ENCODE data around the gene CHN1.

The CHN1 gene, protein sequence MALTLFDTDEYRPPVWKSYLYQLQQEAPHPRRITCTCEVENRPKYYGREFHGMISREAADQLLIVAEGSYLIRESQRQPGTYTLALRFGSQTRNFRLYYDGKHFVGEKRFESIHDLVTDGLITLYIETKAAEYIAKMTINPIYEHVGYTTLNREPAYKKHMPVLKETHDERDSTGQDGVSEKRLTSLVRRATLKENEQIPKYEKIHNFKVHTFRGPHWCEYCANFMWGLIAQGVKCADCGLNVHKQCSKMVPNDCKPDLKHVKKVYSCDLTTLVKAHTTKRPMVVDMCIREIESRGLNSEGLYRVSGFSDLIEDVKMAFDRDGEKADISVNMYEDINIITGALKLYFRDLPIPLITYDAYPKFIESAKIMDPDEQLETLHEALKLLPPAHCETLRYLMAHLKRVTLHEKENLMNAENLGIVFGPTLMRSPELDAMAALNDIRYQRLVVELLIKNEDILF

DNA sequence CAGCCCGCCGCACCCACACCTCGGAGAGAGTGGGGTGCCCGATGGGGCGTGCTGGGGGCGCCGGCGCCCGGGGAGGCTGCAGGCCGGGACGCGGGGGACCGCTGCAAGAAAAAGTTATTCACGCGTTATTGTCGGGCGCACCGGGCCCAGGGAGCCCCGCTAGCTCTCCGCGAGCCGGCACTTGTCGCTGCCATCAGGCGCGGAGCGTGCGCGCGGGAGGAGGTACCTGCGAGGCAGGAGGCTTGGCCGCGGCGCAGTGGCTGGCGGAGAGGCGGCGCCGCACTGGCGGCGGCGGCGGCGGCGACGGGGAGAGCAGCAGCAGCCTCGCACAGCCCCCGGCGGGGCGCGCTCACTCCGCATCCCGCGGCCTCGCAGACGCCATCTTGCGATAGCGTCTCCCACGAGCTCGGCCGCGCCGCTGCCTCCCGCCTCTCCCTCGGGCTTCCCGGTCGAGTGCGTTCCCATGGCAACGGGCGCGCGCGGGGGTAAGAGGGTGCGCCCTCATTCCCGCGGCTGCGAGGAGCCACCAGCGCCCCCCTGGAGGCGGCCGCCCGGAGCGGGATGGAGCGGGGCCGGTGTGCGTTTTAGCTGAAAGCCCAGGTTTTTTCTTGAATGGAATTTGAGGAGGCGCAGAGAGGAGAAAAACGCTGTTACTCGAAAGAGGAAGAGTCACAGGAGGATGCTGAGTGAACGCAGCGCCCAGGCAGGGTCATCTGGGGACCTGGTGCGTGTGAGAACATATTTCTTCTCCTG, at the start of gene CHN1:
TSS of gene CHN1 (minus strand) at position 402 of the 753 bp plus-strand sequence. CDS start 469 bp downstream, outside the sequence.
- TF ChIP-seq CTCF (conservative IDR thresholded peaks at IDR 0.05; ENCODE audit: low read depth, low read length): no peak
- peak within 1 kb of the TSS; percentile 64 for H3K4me3 ChIP-seq (ENCODE audit: low read depth, low read length)
- peak; percentile 52 for DNase-seq (ENCODE audit: low read depth)

DNA sequence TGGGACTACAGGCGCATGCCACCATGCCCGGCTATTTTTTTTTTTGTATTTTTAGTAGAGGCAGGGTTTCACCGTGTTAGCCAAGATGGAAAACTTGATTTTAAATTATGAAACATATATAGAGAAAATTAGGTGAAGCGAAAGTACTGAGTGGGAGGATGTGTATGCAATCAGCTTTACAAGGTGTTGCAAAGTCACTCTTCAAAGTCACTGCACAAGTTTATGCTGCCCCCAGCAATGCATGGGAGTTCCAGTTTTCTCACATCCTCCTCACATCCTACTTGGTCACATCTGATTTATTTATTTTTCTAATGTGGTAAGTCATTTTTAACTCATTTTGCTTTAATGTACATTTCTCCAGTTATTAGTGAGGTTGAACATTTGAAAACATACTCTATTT, 49.2 kb upstream of the CHN1 start:
- no peak for DNase-seq (ENCODE audit: low read depth)
- H3K4me3 ChIP-seq (ENCODE audit: low read depth, low read length): no peak overlapping the region
- TF ChIP-seq CTCF (conservative IDR thresholded peaks at IDR 0.05; ENCODE audit: low read depth, low read length): no peak

DNA sequence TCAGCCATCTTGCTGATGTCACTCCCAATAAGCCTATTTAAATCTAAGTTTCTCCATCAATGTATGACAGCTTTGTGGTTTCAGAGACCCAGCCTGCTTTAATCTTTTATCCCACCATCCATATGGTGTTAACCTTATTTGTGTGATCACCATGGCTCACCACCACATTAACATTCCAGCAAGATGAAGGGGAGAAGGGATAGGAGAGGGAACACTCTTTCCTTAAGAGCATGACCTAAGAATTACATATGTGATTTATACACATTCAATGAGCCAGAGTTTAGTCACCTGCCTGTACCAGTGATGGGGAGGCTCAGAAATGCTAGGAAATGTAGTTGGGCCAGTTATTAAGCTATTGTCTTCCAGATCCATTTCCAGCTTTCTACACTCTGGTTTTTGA, 44.5 kb upstream of the CHN1 start:
- no peak overlapping the region for H3K4me3 ChIP-seq (ENCODE audit: low read depth, low read length)
- DNase-seq (ENCODE audit: low read depth): no peak
- no peak for TF ChIP-seq CTCF (conservative IDR thresholded peaks at IDR 0.05; ENCODE audit: low read depth, low read length)

- no peak for DNase-seq (ENCODE audit: low read depth)
- no peak overlapping the region for H3K4me3 ChIP-seq (ENCODE audit: low read depth, low read length)
- no peak for TF ChIP-seq CTCF (conservative IDR thresholded peaks at IDR 0.05; ENCODE audit: low read depth, low read length)
Measured at GRCh38 chr2:175048275-175048674, 43.1 kb upstream of the CHN1 start.

DNA sequence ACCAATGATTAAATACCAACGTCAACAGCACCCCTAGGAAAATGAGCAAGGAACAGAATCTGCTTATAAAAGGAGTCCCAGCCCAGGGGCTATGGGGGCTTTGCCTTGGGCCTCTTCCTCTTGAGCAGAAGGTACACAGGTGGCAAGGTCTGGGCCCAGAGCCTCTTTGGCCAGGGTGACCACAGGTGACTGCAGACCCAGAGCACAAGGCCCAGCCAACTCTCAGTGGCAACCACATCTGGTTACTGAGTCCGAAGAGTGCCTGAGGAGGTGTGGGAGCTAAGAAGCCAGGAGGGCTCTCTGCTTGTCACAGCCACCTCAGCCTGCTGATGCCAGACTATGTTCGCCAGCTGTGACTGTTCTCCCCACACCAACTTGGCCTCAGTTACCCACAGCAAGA, 34.3 kb upstream of the CHN1 start:
- DNase-seq (ENCODE audit: low read depth): no peak
- no peak for TF ChIP-seq CTCF (conservative IDR thresholded peaks at IDR 0.05; ENCODE audit: low read depth, low read length)
- no peak overlapping the region for H3K4me3 ChIP-seq (ENCODE audit: low read depth, low read length)

GRCh38 chr2:175039031-175039430, 33.9 kb upstream of the CHN1 start:
- H3K4me3 ChIP-seq (ENCODE audit: low read depth, low read length): no peak overlapping the region
- no peak for DNase-seq (ENCODE audit: low read depth)
- TF ChIP-seq CTCF (conservative IDR thresholded peaks at IDR 0.05; ENCODE audit: low read depth, low read length): no peak
